Measurements from ENCODE around the gene ROR2.
"Not testable (repeated sequence)": the region's sequence is repeated elsewhere in the genome, so short reads cannot be mapped to it uniquely, and the experiment has no call there.

The ROR2 gene

DNA sequence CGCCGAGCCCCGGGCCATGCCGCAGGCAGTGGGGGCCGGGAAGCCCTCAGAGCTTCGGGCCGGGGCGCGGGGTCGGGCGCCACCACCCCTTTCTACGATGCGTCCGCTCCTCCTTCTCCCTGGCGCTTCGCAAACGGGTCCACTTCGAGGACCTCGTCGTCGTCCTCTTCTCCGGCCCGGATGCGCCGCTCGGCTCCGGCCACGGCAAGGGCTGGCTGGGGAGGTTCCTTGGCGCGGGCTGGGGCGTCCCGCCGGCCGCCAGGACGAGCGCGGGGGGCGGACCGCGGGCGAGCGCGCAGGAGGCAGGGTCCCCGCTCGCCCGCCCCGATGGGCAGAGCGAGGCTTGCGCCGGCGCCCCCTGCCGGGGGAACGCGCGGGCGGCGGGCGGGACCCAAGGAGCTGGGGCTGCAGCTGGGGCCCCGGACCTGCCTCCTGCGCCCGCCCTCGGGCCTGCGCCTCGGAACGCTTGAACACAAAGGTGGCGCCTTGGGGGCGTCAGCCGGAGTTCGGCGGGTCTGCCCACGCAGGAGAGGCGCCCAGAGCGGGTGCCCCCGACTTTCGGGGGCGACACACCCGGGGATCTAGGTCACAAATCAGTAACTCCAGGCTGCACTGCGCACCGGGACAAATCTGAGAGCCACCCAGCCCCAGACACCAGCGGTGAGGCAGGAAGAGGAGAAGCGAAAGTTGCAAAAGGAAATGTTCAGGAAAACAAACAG lies at the start of gene ROR2:
ROR2 (minus strand) TSS at position 283 of the 719 bp plus-strand sequence.
- peak; percentile 49 to 86 for DNase-seq

DNA sequence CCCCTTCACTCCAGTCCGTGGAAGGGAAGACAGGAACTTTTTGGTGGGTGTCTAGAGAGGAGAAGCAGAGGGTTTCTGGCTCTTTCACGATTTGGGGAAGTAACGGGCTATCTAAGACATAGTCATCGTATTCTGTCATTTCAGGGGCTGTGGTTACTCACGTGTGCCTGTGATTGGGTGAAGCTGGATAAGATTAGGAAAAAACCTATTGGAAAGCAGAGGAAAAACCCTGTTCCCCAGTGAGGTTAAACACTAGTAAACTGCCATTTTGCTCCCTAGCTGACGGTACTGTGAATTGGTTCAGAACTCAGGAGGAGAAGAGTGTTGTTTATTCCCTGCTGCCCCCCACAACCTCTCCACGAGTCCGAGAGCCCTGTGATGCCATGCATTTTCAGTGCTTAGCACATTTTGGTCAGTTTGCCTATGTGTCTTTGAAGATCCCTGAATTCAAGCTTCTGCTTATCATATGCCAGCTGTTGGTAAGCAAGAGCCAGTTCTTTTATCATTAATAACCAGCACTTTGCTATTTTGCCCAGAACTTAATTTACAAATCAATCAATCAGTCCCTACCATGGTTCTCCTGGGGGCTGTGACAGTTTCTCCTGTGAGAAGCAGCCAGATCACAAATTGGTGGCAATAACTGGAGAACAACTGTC lies 45.1 kb upstream of the ROR2 start:
- no peak for DNase-seq

DNA sequence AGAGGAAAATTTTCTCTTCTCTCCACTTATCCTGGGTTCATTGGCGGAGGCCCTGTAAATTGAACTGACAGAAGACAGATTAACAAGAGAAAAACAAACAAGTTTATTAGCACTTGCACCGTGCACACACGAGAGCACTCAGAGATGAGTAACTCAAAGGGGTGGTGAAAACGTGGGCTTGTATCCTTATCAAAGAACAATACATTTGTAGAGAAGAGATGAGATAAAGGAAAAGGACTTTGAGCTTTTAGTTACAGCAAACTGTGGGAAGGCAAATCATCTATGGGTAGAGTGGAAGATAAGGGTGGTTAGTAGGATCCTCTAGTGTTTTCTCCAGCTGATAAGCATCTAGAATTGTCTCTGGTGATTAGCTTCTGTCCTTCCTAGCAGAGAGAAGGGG lies 44.4 kb upstream of the ROR2 start:
- no peak for DNase-seq

DNA sequence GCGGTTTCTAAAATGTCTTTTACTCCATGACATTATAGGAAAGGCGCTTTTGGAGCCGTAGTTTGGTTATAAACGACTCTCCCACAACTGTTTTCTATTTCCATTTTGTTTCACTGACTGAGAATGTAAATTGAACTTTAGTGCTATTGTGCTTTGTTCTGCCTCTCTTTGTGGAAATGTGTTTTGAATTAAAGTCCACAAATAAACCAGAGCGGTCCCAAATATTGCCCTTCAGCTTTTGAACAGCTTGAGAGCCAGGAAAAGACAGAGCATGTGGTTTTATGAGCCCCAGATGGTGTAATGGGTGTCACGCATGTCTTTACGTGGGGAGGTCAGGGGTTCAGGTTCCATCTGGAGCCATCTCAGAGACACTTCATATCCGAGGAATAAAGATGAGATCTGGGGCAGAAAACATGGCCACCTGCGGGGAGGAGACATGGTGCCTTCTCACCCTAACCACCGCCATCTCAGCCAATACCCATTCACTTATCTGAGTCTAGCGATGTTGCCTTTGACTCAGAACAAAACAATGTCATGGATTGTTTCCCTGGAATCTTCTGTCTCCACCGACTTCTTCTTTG lies 42.5 kb upstream of the ROR2 start:
- DNase-seq: peak; percentile 25 to 59

DNA sequence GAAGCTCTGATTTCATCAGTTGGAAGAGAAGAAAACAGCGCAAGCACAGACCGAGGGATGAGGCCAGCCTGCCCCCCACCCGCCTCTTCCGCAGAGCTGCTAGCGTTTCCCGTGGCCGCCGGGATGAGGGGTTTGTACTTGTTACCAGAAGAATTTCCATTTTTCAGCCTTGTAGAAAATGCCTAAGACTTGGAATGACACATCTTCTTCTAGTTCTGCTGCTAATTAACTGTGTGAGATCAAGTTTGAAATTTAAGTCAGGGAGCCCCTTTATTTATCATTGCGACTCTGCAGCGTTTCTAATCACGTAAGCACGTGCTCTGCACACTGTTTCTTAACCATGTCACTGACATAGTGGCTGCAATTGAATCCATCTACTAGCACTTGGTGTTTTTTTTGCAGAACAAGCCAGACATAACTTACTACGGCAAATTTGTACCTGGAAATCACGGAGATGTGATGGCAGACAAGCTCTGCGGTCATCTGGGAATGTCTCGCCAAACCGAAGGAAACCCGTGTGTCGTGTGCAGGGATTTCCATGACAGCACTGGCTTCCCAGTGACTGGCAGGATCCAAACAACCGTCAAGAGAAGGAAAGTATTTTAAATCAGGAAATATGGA lies 41.8 kb upstream of the ROR2 start:
- no peak for DNase-seq

DNA sequence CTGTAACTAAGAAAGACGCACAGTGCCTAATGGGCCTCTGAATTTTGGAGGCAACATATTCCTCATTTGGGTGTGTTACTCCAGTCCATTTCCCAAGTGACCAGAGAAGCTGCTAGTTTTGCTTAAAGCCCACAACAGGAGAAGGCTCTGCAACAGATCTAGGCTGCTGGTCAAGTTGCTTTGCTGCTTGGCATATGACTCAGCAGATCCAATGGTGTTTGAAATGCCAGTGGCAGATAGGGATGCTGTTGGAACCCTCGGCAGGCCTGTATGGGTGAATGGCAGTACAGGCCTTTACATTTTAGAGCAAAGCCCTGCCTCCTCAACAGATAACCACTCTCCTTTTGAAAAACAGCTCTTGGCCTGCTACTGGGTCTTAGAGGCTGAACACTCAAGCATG lies 36.2 kb upstream of the ROR2 start:
- no peak for DNase-seq

DNA sequence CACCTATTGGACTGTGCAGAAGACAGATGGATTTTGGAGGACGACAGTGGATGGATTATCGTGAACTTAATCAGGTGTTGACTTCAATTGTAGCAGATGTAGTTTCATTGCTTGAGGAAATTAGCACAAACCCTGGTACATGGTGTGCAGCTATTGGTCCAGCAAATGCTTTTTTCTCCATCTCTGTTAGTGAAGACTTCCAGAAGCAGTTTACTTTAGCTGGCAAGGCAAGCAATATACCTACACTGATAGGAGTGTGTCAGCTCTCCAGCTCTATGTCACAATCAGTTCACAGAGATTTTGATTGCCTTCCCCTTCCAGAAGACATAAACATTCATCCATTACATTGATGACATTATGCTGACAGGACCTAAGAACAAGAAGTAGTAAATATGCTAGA lies 35.7 kb upstream of the ROR2 start:
- peak in 1 of 2 experiments; percentile 31 for DNase-seq

DNA sequence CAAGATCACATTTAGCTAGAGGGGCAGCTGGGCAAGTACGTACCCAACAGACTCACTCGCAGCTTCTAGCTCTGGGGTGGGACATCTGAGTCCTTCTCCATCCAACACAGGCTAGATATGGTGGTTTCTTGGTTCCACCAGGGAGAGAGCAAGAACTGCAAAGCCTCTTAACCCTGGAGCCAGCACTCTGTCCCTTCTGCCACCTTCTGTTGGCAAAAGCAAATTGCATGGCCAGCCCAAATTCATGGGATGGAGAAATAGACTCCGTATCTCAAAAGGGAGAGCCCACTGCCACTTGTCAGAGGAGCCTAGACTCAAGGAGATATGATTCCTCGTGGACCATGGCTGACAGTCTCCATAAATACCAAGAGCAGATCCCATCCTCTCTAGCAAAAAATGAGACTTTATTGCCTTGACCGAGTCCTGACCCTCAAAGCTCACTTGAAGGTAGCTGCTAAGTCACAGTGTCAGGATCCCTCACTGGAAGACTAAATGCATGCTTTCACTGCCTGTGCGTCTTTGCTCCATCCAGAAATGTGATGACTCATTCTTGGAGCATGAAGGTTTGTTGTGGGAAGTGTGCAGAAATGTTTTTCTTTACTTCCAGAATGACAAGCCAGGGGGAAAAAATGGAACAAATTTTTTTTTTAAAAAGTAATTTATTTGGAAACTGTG lies 28.8 kb upstream of the ROR2 start:
- peak; percentile 11 to 53 for DNase-seq

DNA sequence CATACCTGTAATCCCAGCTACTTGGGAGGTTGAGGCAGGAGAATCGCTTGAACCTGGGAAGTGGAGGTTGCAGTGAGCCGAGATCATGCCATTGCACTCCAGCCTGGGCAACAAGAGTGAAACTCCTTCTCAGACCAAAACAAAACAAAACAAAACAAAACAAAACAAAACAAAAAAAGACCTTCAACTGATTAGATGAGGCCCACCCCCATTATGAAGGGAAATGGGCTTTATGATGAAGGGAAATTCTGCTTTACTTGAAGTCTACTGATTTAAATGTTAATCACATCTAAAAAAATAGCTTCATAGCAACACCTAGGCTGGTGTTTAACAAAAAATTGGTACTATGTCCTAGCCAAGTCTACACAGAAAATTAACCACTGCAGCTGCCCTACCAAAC lies 25.2 kb upstream of the ROR2 start:
- DNase-seq: not testable (repeated sequence)

DNA sequence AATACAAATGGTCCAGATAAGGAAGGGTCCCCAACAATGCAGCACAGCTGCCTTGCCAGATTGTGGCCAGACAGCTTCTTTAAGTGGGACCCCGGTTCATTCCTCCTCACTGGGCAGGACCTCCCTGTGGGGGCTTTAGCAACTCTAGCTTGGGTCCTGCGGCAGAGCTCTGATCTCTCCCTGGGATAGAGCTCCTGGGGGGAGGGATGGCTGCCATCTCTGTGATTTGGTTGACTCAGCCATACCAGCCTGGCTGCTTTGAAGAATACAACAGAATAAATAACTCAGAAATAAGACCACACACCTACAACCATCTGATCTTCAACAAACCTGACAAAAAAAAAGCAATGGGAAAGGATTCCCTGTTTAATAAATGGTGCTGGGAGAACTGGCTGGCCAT lies 22.7 kb upstream of the ROR2 start:
- no peak for DNase-seq

DNA sequence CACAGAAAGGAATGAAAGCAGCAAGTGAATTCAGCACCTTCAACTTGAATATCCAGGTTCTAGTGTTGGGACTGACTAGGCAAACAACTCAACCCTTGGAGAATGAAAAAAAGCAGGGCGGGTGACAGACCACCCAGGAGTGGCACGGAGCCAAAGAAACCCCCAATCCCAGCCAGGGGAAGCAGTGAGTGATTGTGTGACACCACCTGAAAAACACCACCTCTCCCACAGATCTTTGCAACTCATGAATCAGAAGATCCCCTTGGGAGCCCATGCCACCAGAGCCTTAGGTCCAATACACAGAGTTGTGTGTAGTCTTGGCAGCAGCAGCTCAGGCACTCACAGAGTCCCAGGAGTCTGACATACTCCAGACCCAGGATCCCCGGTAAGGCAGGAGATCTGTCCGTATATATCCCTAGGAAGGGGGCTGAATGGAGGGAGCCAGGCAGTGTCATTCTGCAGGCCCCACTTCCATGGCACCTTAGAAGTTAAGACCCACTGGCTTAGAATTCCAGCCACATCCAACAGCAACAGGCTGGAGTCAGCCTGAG lies 22.1 kb upstream of the ROR2 start:
- DNase-seq: no peak

DNA sequence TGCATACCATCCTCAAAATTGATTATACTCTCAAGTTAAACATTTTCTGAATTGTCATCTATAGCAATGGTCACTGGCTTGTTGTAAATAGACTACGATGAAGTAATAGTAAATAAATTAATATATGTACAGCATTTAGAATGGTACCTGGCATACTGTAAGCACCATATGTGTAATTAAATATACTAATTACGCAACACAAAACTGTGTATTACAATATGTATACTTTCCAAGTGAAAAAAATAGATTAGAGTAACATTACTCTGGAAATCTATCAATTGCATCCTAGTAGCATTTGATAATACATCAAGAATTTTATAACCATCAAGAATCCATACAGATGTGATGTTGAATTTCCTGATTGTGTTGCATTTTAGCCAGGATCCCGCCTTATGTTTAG lies 17.2 kb upstream of the ROR2 start:
- DNase-seq: no peak

DNA sequence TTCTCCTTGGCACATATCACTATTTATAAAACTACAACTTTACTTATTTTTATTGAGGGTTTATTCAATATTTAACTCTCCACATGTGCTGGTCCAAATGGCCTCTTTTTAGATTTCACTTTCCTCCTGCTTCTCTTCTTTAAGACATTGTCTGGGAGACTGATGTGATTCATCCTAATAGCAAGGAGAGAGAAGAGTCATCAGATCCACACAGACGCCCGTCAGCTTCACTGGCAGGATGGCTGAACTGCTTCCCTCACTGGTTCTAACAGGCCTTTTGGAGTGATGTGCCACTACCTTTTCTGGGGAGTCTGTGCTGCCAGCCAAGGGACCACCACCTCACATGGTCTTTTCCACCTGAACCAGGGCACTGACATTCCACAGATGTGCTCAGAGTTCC lies 16.5 kb upstream of the ROR2 start:
- no peak for DNase-seq

DNA sequence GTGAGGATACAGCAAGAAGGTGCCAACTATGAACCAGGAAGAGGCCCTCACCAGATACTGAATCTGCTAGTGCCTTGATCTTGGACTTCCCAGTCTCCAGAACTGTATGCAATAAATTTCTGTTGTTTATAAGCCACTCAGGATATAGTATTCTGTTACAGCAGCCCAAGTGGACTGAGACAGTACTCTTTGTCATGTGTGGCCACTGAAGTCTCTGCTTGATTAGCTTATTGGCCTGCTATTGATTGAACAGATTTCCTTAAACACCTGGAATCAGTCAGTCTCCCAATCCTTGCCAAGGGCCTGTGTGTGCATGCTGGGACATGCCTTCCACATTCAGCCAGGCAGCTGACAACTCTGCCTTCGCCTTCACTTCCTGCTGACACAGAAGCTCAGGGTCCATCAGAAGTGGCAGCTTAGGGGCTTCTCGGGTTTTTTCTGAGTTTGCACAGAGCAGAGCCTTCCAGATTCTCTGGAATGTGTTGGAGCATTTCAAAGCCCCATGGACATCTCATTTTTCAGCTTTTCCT lies 13.7 kb upstream of the ROR2 start:
- DNase-seq: no peak

DNA sequence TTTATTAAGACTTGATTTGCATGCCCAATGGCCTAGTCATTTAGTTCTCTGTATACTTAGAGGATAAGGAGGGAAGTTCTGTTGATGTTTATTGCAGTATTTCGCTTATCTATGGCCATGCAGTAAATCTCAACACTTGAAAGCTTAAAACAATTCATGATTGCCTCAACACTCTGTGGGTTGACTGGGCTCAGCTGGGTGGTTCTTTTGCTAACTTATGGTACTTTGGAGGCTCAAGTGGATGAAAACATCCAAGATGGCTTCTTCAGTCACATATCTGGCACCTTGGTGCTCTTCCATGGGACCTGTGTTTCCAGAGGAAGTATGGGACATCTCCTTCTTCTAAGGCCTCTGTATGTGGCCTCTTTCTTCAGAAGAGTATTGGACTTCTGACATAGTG lies 10.3 kb upstream of the ROR2 start:
- DNase-seq: no peak

DNA sequence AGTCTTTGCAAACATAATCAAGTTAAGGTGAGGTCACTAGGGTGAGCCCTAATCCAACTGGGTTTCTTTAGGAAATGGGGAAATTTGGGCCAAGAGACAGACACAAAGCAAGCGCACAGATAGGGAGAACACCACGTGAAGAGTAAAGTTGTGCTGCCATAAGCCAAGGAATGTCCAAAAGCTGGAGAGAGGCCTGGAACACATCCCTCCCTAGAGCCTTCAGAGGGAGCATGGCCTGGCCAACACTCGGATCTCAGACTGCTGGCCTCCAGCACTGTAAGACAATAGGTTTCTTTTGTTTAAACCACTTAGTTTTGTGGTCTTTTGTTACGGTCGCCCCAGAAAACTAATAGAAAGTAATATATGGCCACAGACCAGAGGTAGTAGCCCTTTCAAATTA lies 8.1 kb upstream of the ROR2 start:
- no peak for DNase-seq

DNA sequence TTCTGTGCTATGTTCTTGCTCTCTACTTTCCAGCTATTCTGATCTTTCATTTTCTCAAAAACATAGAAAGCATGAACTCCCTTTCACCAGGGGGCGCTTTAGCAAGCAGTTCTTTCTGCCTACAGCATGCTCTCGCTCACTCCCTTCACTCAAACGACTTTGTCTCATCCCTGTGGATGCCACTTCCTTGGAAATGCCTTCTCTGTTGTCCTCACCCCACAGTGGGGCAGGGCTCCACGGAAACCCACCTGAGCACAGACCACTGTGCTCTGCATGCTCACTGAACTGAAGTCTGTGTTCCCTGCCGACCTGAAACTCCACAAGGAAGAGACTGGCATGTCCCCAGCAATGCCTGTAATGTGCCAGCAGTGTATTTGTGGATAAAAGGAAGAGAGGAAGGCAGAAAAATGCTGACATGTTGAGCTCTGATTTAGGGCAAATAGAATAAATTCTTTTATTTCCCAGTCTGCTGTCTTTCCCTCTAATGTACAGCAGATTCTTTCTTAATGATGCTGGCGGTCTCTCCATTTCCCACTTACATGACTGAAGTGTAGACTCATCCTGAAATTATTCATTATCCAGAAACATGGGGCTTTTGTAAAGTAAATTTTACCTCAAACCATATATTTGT lies 4.9 kb upstream of the ROR2 start:
- DNase-seq: peak; percentile 59 to 75

DNA sequence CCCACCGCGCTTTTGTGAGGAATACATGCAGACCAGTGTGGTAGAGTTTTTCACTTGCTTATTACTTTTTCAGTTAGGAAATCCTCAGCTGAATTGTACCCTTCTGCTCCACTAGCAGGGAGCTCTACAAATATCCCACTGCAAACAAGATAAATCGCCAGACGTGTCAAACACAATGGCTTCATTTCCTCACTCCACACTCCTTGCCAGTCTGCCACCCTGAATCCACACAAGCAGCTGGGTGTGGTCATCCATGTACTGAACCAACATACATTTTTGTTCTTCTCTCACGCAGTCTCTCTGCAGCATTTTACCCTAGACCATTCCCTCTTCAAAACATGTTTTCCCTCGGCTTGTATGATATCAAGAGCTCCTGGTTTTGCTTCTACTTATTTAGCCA lies 3.7 kb upstream of the ROR2 start:
- no peak for DNase-seq

DNA sequence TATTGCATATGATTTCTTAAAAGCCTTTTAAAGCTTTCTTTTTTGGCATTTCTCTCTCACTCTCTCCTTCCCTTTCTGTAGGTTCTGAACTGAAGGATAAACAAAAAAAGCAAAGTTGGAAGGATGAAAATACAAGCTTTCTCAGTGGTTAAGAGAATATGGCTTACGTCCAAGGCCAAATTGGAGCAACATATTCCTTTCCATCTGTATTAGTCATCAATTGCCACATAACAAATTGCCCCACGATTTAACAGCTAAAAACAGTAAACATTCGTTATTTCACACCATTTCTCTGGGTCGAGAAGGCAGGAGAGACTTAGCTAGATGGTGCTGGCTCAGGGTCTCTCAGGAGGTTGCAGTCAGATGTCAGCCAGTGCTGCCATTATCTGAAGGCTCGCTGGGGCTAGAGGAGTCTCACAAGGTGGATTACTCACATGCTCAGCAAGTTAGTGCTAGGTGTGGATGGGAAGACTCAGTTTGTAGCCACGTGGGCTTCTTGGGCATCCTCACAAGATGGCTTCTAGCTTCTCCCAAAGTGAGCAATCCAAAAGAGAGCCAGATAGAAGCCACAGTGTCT lies 2.0 kb upstream of the ROR2 start:
- DNase-seq: no peak

DNA sequence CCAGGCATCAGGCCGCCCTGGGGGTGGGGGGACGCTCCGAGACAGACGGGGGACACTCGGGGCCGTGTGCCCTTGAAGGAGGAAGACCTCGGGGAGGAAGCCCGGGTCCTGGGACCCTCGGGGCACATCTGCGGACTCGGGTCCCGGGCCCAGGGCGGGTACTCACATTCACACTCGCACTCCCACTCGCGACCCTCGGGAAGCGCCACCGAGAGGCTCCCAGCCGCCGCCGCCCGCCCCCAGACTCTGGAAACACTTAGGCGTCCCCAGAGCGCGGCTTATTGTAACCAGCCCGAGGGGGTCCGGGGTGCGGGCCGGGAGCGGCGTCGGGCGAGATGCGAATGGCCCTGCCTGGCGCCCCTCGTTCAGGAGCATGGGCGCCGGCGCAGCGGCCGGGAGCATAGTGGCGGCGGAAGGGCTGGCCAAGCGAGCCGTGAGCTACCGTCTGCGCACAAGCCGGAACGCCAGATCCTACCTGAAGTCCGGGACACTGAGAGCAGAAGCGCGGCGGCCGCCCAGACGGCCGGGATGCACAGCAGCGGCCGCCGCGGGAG lies 559 bp downstream of the ROR2 start:
- DNase-seq: peak in 1 of 2 experiments; percentile 35

DNA sequence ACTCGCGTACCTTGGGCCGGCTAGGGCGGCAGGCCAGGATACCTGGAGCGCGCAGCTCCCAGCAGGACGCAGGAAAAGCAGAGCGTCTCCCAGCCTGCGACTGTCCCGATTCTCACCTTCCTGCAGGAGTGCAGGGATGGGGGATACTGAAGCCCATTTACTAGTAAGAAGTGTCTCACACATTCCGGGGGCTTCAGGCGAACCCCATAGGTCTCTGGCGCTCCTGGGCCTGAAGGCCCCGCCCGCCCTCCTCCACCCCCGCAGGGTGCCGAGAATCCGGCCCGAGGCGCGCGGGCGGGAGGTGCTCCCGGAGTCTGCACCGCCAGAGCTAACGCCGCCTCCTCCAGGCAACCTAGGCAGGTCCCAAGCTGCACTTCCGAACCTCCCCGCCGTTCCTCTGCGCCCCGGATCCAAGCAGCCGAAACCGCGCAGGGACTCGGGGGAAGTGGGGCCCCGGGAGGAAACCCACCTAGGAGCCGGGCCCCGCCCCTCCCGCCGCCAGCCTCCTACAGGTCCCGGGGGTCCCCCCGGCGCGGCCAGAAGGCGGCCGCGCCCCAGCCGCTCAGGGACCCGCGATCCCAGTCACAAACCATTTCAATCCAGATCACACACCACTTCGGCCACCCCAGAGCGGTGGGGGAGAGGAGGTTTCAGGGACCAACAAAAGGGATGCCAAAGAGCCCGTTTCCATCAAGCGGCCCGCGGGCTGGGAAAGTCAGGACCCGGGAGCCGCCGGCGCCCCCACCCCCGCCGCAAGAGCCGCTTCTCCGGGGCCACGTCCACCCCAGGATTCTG lies 1.2 kb downstream of the ROR2 start:
- peak; percentile 59 to 72 for DNase-seq

All from NCI-H524 (cell line).